ENCODE data around the gene FAM241B.

The FAM241B gene

DNA sequence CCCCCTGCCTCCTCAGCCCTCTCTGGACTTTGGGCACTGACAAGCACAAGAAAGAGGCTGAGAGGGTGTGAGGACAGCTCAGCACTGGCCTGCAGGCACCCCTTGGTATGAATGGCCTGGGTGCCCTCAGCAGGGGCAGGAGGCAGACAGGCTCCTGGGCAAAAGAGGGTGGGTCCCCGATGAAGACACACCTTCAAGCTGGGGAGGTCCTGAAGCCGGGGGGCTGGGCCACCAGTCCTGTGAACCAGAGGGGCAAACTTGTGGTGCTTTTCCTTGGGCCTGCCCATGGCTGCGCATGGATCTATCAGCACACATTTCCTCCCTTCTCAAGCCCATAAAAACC is 22.8 kb downstream of the FAM241B start:
- DNase-seq (ENCODE audit: low read depth) = no peak
- no peak for TF ChIP-seq CTCF (IDR thresholded peaks at IDR 0.05; ENCODE audit: low read length, missing control alignments)
- H3K4me3 ChIP-seq (replicated peaks; ENCODE audit: low read depth, low read length) = no peak overlapping the region

GRCh38 chr10:69653561-69653960 is 23.5 kb downstream of the FAM241B start:
- no peak overlapping the region for H3K4me3 ChIP-seq (replicated peaks; ENCODE audit: low read depth, low read length)
- no peak for DNase-seq (ENCODE audit: low read depth)
- no peak for TF ChIP-seq CTCF (IDR thresholded peaks at IDR 0.05; ENCODE audit: low read length, missing control alignments)

DNA sequence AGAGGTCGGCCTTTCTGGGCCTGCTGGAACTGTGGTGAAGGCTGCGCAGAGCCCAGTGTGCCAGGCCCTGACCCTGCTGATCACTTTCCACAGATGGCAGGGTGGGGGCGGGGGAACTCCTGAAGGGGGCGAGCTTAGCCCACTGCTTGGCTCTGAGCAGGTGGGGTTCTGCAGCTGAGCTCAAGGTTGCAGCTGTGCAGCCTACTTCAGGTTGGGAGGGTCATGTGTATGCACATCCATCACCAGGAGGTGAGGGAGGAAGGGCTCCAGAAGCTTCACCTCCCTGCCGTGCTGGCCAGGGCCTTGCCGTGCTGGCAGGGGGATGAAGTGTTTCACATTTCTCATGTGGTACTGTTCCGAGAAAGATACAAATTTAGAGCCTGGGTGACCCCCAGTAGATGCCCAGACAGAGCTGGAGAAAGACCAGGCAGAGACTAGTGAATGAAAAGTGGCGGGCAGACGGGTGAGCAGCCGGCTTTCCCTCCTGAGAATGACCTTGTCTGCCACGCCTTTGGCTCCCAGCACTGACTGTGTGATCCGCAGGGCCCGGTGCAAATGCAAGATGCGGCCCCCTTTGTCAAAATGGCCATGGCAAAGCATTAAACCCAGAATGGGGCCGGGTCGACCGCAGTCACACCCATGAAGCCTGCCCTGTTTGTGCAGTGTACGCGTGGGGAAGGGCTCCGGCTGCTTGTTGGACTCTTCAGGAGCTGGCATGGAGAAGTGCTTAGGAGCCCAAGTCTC is 25.2 kb downstream of the FAM241B start:
- no peak overlapping the region for H3K4me3 ChIP-seq (replicated peaks; ENCODE audit: low read depth, low read length)
- TF ChIP-seq CTCF (IDR thresholded peaks at IDR 0.05; ENCODE audit: low read length, missing control alignments) = no peak

DNA sequence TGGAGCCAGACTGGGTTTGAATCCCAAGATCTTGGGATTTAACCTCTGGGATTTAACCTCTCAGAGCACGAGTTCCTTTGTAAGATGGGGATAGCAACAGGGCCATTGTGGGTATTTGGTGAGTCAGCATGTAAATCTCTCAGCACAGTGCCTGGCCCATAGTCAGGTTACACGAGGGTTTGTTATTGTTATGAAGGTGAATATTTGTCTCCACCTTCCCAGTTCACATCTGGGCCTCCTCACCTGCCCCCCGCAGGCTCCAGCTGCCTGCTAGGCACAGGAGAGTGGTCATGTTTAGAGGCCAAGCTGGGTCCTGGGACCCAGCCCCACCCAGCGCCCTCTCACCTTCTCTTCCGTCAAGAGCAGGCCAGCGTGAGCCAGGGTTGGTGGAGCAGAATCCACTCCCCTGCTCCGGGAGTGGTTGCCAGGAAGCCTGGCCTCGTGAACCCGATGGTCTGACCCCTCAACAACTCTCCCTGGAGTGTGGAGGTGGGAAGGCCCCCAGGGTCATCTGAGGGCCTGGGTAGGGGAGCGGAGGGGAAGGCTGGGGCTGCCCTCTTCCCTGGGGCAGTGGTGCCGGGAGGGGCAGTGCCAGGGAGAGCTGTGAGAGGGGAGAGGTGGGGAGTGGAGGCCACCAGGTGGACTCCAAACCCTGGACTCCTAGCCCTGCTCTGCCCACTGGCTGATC is 26.0 kb downstream of the FAM241B start:
- H3K4me3 ChIP-seq (replicated peaks; ENCODE audit: low read depth, low read length) = no peak overlapping the region
- DNase-seq (ENCODE audit: low read depth) = no peak
- no peak for TF ChIP-seq CTCF (IDR thresholded peaks at IDR 0.05; ENCODE audit: low read length, missing control alignments)

More for the DNA sequence above, 25.2 kb downstream of the FAM241B start:
- no peak for DNase-seq (ENCODE audit: low read depth)

- DNase-seq (ENCODE audit: low read depth) = no peak
- H3K4me3 ChIP-seq (replicated peaks; ENCODE audit: low read depth, low read length) = no peak overlapping the region
- no peak for TF ChIP-seq CTCF (IDR thresholded peaks at IDR 0.05; ENCODE audit: low read length, missing control alignments)
Measured at GRCh38 chr10:69656742-69657269, 26.8 kb downstream of the FAM241B start.

- no peak for DNase-seq (ENCODE audit: low read depth)
- no peak for TF ChIP-seq CTCF (IDR thresholded peaks at IDR 0.05; ENCODE audit: low read length, missing control alignments)
- H3K4me3 ChIP-seq (replicated peaks; ENCODE audit: low read depth, low read length) = no peak overlapping the region
Measured at GRCh38 chr10:69657430-69657829, 27.4 kb downstream of the FAM241B start.
